K562 (cell line): ENCODE results near the gene TCF12.

Experiments used
- CTCF ChIP-seq, 3 experiments: IDR thresholded peaks in 2 of 3; conservative IDR thresholded peaks in 1 of 3; 2 replicates each; pipeline ENCODE4 v1.5.1; 2011 to 2012; ENCODE audit warnings: low read length in 3 of 3, mild to moderate bottlenecking in 3 of 3, control low read depth in 2 of 3, improper control_type of control experiment in 1 of 3, inconsistent platforms in 1 of 3, low read depth in 1 of 3, mixed read lengths in 1 of 3, moderate library complexity in 1 of 3; ENCODE audit not compliant: insufficient read depth in 2 of 3
- FOXK1 ChIP-seq: sonication (generic); formaldehyde crosslinking; IDR thresholded peaks from 2 replicates; pipeline ENCODE4 v1.8.0; 2022; ENCODE audit warnings: missing genetic modification reagents, mild to moderate bottlenecking, borderline replicate concordance
- FOXM1 ChIP-seq, 2 experiments: fragments of 450-650 bp in 1 of 2; sonication (generic) in 1 of 2; formaldehyde crosslinking in 1 of 2; IDR thresholded peaks; 2 replicates each; pipeline versions ENCODE4 v1.6.1 to v1.9.0; 2017 to 2022; ENCODE audit warnings: low read depth in 2 of 2, mild to moderate bottlenecking in 2 of 2, missing genetic modification reagents in 1 of 2, moderate library complexity in 1 of 2
- GTF3C2 ChIP-seq: IDR thresholded peaks from 3 replicates; pipeline ENCODE4 v1.6.1; 2011; ENCODE audit warnings: borderline replicate concordance, mild to moderate bottlenecking, moderate library complexity; ENCODE audit not compliant: insufficient read length; ENCODE audit errors: extremely low read depth
- MXD1 ChIP-seq: fragments of 250-450 bp; sonication (Bioruptor Pico); IDR thresholded peaks from 2 replicates; pipeline ENCODE4 v1.8.0; 2021; ENCODE audit warnings: borderline replicate concordance, mild to moderate bottlenecking, moderate library complexity; ENCODE audit not compliant: poor library complexity, severe bottlenecking
- NR0B1 ChIP-seq: fragments of 450-650 bp; IDR thresholded peaks from one replicate; pipeline ENCODE4 v1.6.1; 2018; ENCODE audit warnings: mild to moderate bottlenecking, moderate library complexity; ENCODE audit not compliant: partially characterized antibody
- POLR2AphosphoS5 ChIP-seq: IDR thresholded peaks from 2 replicates; pipeline ENCODE4 v1.6.1; 2011; ENCODE audit warnings: mild to moderate bottlenecking, low read depth, low read length, moderate library complexity; ENCODE audit not compliant: control insufficient read depth, insufficient read depth
- PRPF4 ChIP-seq: fragments of 200-400 bp; formaldehyde crosslinking; IDR thresholded peaks from one replicate; pipeline ENCODE4 v1.6.1; 2017; ENCODE audit warnings: low read length, low read depth, mild to moderate bottlenecking; ENCODE audit not compliant: insufficient read depth, poor library complexity, severe bottlenecking
- RAD21 ChIP-seq, 2 experiments: fragments of 250-450 bp in 1 of 2; fragments of 450-650 bp in 1 of 2; sonication (Bioruptor Pico) in 1 of 2; formaldehyde crosslinking in 1 of 2; IDR thresholded peaks in 1 of 2; conservative IDR thresholded peaks in 1 of 2; 2 replicates each; pipeline versions ENCODE4 v1.4.0 to v1.8.0; 2020 to 2022; ENCODE audit warnings: mild to moderate bottlenecking in 2 of 2, moderate library complexity in 1 of 2
- RBM34 ChIP-seq: fragments of 200-400 bp; formaldehyde crosslinking; IDR thresholded peaks from 2 replicates; pipeline ENCODE4 v1.6.1; 2018; ENCODE audit warnings: low read length, borderline replicate concordance; ENCODE audit not compliant: insufficient read depth
- RREB1 ChIP-seq: fragments of 250-450 bp; sonication (Bioruptor Pico); IDR thresholded peaks from 2 replicates; pipeline ENCODE4 v1.4.0; 2020
- ZNF133 ChIP-seq: fragments of 250-450 bp; sonication (Bioruptor Pico); IDR thresholded peaks from 2 replicates; pipeline ENCODE4 v1.4.0; 2020; ENCODE audit warnings: mild to moderate bottlenecking
- ZNF253 ChIP-seq: fragments of 250-450 bp; sonication (Bioruptor Pico); conservative IDR thresholded peaks from 2 replicates; pipeline ENCODE4 v1.6.1; 2021; ENCODE audit warnings: mild to moderate bottlenecking
- ZNF274 ChIP-seq: IDR thresholded peaks from 2 replicates; pipeline ENCODE4 v1.6.1; 2011; ENCODE audit warnings: low read depth, mild to moderate bottlenecking, low read length, moderate library complexity, borderline replicate concordance

GRCh38 chr15:57133127-57133968 lies 214.9 kb downstream of the TCF12 start:
- TF ChIP-seq ZNF274 (no peak), CTCF (IDR thresholded peaks at IDR 0.05 in 2 of 3, conservative IDR thresholded peaks at IDR 0.05 in 1 of 3; ENCODE audit: insufficient read depth in 2 of 3, low read depth in 1 of 3, low read length in 3 of 3) (no peak), ZNF253 (CRISPR knock-in tag) (no peak), MXD1 (no peak), NR0B1 (no peak), FOXK1 (no peak), RAD21 (CRISPR knock-in tag; conservative IDR thresholded peaks at IDR 0.05 in 1 of 2, IDR thresholded peaks at IDR 0.05 in 1 of 2) (no peak), POLR2AphosphoS5 (no peak), GTF3C2 (no peak), FOXM1 (IDR thresholded peaks at IDR 0.05; ENCODE audit: low read depth) (no peak), FOXM1 (CRISPR knock-in tag; IDR thresholded peaks at IDR 0.05; ENCODE audit: low read depth) (no peak), PRPF4 (no peak), ZNF133 (no peak), RREB1 (CRISPR knock-in tag) (no peak), RBM34 (no peak)
